Neuron (in vitro differentiated cells): ENCODE results near the gene BEST2.
"Not testable (repeated sequence)": the region's sequence is repeated elsewhere in the genome, so short reads cannot be mapped to it uniquely, and the experiment has no call there.

Experiments
- H2AFZ ChIP-seq: one replicate; pipeline ENCODE4 v1.6.1; 2013; ENCODE audit warnings: low read depth, mild to moderate bottlenecking, inconsistent platforms, low read length, moderate library complexity
- H3K27me3 ChIP-seq: one replicate; pipeline ENCODE4 v1.6.1; 2013; ENCODE audit warnings: low read length; ENCODE audit not compliant: insufficient read depth
- H3K36me3 ChIP-seq: one replicate; pipeline ENCODE4 v1.6.1; 2013; ENCODE audit warnings: low read length; ENCODE audit not compliant: insufficient read depth
- H3K4me1 ChIP-seq: one replicate; pipeline ENCODE4 v1.6.1; 2013; ENCODE audit warnings: low read length; ENCODE audit not compliant: insufficient read depth
- H3K4me3 ChIP-seq: 2 replicates; pipeline ENCODE4 v1.5.1; 2013; ENCODE audit warnings: mild to moderate bottlenecking, low read length, moderate library complexity
- H3K9me3 ChIP-seq: one replicate; pipeline ENCODE4 v1.6.1; 2013; ENCODE audit warnings: low read length

The BEST2 gene

DNA sequence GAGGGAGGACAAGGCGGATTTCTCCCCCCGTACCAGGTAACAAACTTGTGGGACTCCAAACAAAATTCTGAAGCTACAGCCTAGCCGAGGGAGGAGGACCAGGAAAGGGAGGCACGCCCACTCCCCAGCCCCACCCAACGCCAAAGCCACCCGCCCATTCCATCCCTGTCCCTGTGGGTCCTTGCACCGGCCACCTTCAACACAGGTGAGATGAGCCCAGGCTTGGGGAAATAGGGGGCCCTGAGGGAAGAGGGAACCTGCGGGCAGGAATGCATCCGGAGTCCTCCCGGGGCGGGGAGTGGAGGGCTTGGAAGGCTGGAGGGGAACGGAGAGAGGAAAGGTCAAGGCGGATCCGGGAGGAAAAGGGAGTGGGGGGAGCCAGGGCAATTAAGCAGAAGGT lies at the start of gene BEST2:
BEST2 (plus strand) TSS at position 157 of the 400 bp plus-strand sequence. CDS start 802 bp downstream, outside the sequence.
- H3K4me1 ChIP-seq, result no peaks in the 10 kb centered on the region
- no peak within 1 kb of the TSS for H2AFZ ChIP-seq
- H3K4me3 ChIP-seq, result no peak within 1 kb of the TSS
- H3K9me3 ChIP-seq, result peaks cover 9% of the 10 kb centered on the region
- H3K27me3 ChIP-seq, result peaks cover 23% of the 10 kb centered on the region
- H3K36me3 ChIP-seq, result peaks cover 10% of the 10 kb centered on the region

GRCh38 chr19:12703046-12703445 lies 48.5 kb upstream of the BEST2 start:
- no peak overlapping the region for H2AFZ ChIP-seq
- no peaks in the 10 kb centered on the region for H3K9me3 ChIP-seq
- H3K27me3 ChIP-seq, result no peaks in the 10 kb centered on the region
- H3K36me3 ChIP-seq, result peaks cover 79% of the 10 kb centered on the region
- H3K4me3 ChIP-seq, result no peak overlapping the region
- no peaks in the 10 kb centered on the region for H3K4me1 ChIP-seq

DNA sequence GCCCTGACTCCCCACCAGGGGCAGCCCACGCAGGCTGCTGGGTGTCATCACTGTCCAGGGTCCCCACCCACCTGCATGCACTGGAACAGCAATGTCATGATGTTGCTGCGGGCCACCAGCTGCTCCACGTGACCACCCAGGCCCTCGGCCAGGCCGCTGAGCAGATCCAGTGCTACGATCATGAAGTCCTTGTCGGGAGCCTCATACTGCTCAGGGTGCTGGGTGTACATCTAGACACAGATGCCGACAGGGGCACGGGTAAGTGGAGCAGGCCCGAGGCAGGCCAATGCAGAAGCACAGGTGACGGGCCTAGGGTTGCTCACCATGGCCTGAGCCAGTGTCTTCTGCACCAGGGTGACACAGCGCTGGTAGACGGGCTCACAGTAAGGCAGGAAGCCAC lies 46.4 kb upstream of the BEST2 start:
- Histone ChIP-seq H3K27me3 (no peaks in the 10 kb centered on the region), H2AFZ (no peak overlapping the region), H3K9me3 (no peaks in the 10 kb centered on the region), H3K4me1 (no peaks in the 10 kb centered on the region), H3K36me3 (peaks cover 86% of the 10 kb centered on the region), H3K4me3 (no peak overlapping the region)

DNA sequence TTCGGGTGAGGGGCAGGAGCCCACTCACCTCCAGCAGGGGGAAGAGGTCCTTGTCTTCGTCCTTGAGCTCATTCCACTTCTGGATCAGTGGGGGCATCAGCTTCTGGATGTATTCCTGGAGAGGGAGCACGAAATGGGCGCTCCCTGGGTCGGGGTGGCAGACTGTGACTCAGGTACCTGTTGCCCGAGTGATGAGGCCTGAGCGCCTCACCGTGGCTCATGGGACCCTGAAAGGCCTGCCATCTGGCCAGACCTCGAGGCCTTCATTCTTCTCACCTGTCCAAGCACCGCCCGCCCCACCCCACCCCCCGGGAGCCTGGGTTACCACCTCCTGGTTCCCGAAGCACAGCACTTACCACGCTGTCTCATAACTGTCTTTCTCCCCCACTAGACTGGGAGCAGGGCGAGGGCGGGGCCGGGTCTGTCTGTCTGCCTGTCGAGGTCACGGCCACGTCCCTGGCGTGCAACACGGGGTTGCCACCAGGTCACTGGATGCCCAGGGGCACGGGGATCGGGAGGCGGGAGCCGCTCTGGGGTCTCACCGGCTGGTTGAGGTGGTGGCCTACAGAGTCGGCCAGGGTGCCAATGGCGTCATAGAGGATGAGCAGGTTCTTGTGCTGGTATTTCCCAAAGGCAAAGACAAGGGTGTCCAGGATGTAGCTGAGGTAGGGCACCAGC lies 45.8 kb upstream of the BEST2 start:
- Histone ChIP-seq H3K27me3 (no peaks in the 10 kb centered on the region), H3K4me3 (no peak overlapping the region), H3K36me3 (peaks cover 87% of the 10 kb centered on the region), H3K9me3 (no peaks in the 10 kb centered on the region), H2AFZ (no peak overlapping the region), H3K4me1 (no peaks in the 10 kb centered on the region)

- H3K36me3 ChIP-seq, result peaks cover 85% of the 10 kb centered on the region
- H3K4me3 ChIP-seq, result no peak overlapping the region
- H3K4me1 ChIP-seq, result no peaks in the 10 kb centered on the region
- H3K27me3 ChIP-seq, result no peaks in the 10 kb centered on the region
- H3K9me3 ChIP-seq, result no peaks in the 10 kb centered on the region
- no peak overlapping the region for H2AFZ ChIP-seq
These were observed 45.3 kb upstream of the BEST2 start for GRCh38 chr19:12706332-12706718.

- Histone ChIP-seq H2AFZ (no peak overlapping the region), H3K9me3 (no peaks in the 10 kb centered on the region), H3K36me3 (peaks cover 79% of the 10 kb centered on the region), H3K4me3 (no peak overlapping the region), H3K27me3 (no peaks in the 10 kb centered on the region), H3K4me1 (no peaks in the 10 kb centered on the region)
These were observed 43.0 kb upstream of the BEST2 start for GRCh38 chr19:12708641-12709040.

GRCh38 chr19:12711187-12711586 lies 40.4 kb upstream of the BEST2 start:
- Histone ChIP-seq H3K9me3 (no peaks in the 10 kb centered on the region), H3K4me1 (no peaks in the 10 kb centered on the region), H3K27me3 (no peaks in the 10 kb centered on the region), H3K4me3 (no peak overlapping the region), H2AFZ (no peak overlapping the region), H3K36me3 (peaks cover 80% of the 10 kb centered on the region)

GRCh38 chr19:12712077-12712476 lies 39.5 kb upstream of the BEST2 start:
- not testable (repeated sequence) for H2AFZ ChIP-seq, H3K4me3 ChIP-seq, H3K4me1 ChIP-seq, H3K9me3 ChIP-seq, H3K27me3 ChIP-seq
- peaks cover 81% of the 10 kb centered on the region for H3K36me3 ChIP-seq

DNA sequence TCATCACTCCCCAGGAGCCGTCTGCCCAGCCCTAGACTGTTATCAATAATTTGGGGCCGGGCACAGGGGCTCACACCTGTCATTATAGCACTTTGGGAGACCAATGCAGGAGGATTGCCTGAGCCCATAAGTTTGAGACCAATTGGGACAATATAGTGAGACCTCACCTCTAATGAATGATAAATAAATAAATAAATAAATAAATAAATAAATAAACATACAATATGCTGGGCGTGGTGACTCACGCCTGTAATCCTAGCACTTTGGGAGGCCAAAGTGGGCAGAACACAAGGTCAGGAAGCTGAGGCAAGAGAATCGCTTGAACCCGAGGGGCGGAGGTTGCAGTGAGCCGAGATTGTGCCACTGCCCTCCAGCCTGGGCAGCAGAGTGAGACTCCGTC lies 38.3 kb upstream of the BEST2 start:
- peaks cover 77% of the 10 kb centered on the region for H3K36me3 ChIP-seq
- H3K4me1 ChIP-seq, H3K9me3 ChIP-seq: not testable (repeated sequence)

GRCh38 chr19:12715102-12715501 lies 36.5 kb upstream of the BEST2 start:
- H3K9me3 ChIP-seq, result no peaks in the 10 kb centered on the region
- no peaks in the 10 kb centered on the region for H3K27me3 ChIP-seq
- no peaks in the 10 kb centered on the region for H3K4me1 ChIP-seq
- no peak overlapping the region for H2AFZ ChIP-seq
- H3K4me3 ChIP-seq, result no peak overlapping the region
- peaks cover 71% of the 10 kb centered on the region for H3K36me3 ChIP-seq

More for the DNA sequence above, 38.3 kb upstream of the BEST2 start:
- not testable (repeated sequence) for H3K4me3 ChIP-seq, H3K27me3 ChIP-seq, H2AFZ ChIP-seq

DNA sequence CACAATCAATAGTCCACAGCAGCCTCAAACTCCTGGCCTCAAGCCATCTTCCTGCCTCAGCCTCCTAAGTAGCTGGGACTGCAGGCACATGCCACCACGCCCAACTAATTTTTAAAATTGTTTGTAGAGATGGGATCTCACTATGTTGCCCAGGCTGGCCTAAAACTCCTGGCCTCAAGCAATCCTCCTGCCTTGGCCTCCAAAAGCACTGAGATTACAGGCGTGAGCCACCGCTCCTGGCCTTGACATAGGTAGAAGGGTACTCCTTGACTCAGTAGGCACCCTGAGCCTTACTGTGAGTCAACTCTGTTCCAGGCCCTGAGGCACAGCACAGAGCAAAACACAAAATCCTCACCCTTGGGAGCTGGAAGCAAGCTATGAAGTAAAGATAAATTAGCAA lies 35.7 kb upstream of the BEST2 start:
- H3K4me1 ChIP-seq, result peaks cover 8% of the 10 kb centered on the region
- no peaks in the 10 kb centered on the region for H3K9me3 ChIP-seq
- no peaks in the 10 kb centered on the region for H3K27me3 ChIP-seq
- H3K36me3 ChIP-seq, result peaks cover 67% of the 10 kb centered on the region
- no peak overlapping the region for H3K4me3 ChIP-seq
- H2AFZ ChIP-seq, result no peak overlapping the region

DNA sequence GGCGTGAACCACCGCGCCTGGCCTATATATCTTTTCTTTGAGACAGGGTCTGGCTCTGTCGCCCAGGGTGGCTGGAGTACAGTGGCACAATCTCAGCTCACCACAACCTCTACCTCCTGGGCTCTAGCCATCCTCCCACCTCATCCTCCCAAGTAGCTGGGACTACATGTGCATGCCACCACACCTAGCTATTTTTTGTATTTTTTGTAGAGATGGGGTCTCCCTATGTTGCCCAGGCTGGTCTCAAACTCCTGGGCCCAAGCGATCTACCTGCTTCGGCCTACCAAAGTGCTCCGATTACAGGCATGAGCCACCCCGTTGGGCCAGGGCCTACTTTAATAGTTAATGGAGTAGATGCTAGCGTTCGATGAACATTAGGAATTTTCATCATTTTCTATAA lies 31.3 kb upstream of the BEST2 start:
- Histone ChIP-seq H2AFZ (no peak overlapping the region), H3K36me3 (peaks cover 34% of the 10 kb centered on the region), H3K4me1 (peaks cover 17% of the 10 kb centered on the region), H3K27me3 (no peaks in the 10 kb centered on the region), H3K9me3 (no peaks in the 10 kb centered on the region), H3K4me3 (peak overlapping the region; percentile 79)

DNA sequence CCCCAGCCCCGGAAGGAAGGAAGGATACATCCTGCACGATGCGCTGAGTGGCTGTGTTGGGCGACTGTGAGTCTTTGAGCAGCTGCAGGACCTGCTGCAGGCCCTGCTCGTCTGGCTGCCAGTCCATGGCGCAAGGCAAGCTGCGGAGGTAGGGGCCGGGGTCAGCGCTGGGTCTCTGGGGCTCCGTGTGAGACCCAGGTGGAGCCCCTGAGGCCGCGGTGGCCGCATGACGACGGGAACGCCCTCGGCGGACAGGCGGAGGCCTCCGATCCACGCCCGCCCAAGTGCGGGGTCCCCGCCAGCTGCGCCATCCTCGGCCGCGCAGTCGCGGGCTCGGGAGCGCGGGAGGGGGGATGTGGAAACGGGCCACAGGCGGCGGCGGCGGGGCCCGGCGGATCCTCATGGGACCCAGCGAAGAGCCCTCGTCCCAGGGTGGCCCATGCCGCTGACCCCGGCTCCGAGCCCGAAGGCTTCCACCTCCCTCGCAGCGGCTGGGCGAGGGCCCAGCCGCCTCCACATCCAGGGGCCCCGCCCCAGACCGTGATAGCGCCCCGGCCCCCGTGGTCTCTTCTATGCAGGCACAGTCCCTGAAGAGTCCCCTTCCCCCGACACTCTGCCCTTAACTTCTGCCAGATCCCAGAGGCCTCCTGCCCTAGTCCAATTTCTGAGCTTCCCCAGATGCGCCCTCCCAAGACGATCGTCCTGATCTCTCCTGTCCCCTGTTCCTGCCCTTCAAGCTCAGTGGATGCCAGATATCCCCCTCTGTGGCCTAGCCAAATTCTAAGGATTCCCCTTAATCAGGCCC lies 30.5 kb upstream of the BEST2 start:
- Histone ChIP-seq H3K27me3 (no peaks in the 10 kb centered on the region), H2AFZ (no peak overlapping the region), H3K4me1 (peaks cover 17% of the 10 kb centered on the region), H3K4me3 (peak overlapping the region; percentile 79), H3K36me3 (peaks cover 26% of the 10 kb centered on the region), H3K9me3 (no peaks in the 10 kb centered on the region)
